ENCODE measurements around the gene LCMT1. TPM values are rescaled to one million over a fixed set of nuclear protein-coding genes. Genes with fewer than 3 reads are reported as not detected.
A peak's percentile ranks its signal among the peaks of the same experiment; 100 is the strongest.

LCMT1 gene
- total and polyA plus RNA-seq, 2 of the 13 experiments (the other 11 are each of a cell fraction or from before 2014, with no cell fraction given): 41.2 to 48.7 TPM

DNA sequence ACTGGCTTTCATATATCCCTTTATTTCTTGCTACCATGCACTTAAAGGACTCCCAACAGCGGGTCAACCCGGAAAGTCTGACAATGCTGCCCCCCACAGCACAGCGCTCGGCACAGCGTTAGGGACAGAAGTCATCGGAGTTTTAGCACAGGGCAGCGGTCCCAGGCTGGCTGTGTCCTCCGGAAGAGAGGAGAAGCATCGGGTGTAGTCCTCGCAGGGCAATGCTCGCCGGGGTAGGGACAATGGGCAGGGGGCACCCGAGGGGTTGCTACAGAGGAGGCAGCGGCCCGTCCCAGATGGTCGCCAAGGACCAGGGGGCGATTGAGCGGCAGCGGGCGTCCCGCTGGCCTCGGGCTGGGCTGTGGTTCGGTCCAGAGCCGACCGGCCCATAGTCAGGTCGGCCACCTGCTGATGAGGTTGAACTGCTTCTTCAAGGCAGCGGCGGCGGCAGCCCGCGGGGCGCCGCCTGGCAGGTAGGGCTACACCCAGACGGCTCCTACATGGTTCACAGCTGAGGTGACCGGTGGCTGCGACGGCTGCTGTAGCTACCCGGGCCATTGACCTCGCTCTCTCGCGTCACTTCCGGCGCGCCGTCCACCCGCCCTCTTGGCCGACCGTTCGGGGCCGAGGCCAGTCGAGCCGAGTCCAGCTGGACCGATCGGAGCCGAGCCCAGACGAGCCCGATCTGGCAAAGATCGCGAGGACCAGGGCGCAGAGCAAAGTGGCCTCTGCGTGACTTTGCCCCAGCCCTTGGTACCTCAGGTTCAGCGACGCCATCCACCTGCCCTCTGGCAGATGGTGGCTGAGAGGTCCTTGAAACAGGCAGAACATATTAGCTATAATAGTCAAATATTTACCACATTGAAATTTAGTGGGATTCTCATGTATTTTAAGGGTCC is 4.7 kb upstream of the LCMT1 start (continued):
- TF ChIP-seq, protein P1, sequence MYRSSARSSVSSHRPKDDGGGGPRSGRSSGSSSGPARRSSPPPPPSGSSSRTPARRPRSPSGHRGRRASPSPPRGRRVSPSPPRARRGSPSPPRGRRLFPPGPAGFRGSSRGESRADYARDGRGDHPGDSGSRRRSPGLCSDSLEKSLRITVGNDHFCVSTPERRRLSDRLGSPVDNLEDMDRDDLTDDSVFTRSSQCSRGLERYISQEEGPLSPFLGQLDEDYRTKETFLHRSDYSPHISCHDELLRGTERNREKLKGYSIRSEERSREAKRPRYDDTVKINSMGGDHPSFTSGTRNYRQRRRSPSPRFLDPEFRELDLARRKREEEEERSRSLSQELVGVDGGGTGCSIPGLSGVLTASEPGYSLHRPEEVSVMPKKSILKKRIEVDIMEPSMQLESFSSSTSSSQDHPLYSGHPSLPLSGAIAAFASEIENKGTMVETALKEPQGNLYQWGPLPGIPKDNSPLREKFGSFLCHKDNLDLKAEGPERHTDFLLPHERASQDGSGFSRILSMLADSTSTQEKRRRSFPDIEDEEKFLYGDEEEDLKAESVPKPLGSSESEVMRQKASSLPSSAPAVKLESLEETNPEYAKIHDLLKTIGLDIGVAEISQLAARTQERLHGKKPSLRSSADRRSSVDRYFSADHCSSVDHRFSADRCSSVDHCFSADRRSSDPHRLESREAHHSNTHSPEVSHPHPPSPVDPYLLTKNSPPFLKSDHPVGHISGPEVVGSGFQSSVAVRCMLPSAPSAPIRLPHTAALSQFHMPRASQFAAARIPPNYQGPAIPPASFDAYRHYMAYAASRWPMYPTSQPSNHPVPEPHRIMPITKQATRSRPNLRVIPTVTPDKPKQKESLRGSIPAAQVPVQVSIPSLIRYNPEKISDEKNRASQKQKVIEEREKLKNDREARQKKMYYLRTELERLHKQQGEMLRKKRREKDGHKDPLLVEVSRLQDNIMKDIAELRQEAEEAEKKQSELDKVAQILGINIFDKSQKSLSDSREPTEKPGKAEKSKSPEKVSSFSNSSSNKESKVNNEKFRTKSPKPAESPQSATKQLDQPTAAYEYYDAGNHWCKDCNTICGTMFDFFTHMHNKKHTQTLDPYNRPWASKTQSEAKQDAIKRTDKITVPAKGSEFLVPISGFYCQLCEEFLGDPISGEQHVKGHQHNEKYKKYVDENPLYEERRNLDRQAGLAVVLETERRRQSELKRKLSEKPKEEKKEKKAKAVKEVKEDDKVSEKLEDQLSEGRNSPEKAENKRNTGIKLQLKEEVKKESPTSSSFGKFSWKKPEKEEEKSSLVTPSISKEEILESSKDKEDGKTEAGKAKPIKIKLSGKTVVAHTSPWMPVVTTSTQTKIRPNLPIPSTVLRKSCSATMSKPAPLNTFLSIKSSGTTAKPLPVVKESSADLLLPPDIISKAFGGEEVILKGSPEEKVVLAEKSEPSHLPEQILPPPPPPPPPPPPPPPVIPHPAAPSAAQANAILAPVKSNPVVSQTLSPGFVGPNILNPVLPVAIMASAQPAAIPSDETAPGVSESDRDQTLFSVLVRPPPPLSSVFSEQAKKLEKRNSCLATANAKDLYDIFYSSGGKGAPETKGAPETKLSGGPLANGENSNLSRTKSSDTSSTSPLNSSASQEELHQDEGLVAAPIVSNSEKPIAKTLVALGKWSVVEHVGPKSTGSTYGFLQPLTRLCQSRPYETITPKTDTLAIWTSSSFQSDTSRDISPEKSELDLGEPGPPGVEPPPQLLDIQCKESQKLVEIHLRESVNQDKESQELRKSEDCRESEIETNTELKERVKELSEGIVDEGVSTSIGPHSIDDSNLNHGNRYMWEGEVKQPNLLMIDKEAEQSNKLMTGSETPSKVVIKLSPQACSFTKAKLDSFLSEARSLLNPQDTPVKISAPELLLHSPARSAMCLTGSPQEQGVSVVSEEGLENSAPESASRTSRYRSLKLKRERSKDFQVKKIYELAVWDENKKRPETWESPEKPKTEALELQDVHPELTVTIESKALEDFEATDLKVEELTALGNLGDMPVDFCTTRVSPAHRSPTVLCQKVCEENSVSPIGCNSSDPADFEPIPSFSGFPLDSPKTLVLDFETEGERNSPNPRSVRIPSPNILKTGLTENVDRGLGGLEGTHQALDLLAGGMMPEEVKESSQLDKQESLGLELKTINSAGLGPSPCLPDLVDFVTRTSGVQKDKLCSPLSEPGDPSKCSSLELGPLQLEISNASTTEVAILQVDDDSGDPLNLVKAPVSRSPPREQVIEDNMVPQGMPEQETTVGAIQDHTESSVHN (CRISPR knock-in tag; IDR thresholded peaks at IDR 0.05): peak; percentile 96; the same call in 1 of the 2 replicates
- peak; percentile 78; the same call in 1 of the 2 replicates for TF ChIP-seq ZNF768 (CRISPR knock-in tag; IDR thresholded peaks at IDR 0.05)
- TF ChIP-seq, protein P2, sequence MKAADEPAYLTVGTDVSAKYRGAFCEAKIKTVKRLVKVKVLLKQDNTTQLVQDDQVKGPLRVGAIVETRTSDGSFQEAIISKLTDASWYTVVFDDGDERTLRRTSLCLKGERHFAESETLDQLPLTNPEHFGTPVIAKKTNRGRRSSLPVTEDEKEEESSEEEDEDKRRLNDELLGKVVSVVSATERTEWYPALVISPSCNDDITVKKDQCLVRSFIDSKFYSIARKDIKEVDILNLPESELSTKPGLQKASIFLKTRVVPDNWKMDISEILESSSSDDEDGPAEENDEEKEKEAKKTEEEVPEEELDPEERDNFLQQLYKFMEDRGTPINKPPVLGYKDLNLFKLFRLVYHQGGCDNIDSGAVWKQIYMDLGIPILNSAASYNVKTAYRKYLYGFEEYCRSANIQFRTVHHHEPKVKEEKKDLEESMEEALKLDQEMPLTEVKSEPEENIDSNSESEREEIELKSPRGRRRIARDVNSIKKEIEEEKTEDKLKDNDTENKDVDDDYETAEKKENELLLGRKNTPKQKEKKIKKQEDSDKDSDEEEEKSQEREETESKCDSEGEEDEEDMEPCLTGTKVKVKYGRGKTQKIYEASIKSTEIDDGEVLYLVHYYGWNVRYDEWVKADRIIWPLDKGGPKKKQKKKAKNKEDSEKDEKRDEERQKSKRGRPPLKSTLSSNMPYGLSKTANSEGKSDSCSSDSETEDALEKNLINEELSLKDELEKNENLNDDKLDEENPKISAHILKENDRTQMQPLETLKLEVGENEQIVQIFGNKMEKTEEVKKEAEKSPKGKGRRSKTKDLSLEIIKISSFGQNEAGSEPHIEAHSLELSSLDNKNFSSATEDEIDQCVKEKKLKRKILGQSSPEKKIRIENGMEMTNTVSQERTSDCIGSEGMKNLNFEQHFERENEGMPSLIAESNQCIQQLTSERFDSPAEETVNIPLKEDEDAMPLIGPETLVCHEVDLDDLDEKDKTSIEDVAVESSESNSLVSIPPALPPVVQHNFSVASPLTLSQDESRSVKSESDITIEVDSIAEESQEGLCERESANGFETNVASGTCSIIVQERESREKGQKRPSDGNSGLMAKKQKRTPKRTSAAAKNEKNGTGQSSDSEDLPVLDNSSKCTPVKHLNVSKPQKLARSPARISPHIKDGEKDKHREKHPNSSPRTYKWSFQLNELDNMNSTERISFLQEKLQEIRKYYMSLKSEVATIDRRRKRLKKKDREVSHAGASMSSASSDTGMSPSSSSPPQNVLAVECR (CRISPR knock-in tag; IDR thresholded peaks at IDR 0.05; ENCODE audit: borderline replicate concordance): peak; percentile 97
- no peak for TF ChIP-seq ADNP (CRISPR knock-in tag; IDR thresholded peaks at IDR 0.05)
- TF ChIP-seq, protein P3, sequence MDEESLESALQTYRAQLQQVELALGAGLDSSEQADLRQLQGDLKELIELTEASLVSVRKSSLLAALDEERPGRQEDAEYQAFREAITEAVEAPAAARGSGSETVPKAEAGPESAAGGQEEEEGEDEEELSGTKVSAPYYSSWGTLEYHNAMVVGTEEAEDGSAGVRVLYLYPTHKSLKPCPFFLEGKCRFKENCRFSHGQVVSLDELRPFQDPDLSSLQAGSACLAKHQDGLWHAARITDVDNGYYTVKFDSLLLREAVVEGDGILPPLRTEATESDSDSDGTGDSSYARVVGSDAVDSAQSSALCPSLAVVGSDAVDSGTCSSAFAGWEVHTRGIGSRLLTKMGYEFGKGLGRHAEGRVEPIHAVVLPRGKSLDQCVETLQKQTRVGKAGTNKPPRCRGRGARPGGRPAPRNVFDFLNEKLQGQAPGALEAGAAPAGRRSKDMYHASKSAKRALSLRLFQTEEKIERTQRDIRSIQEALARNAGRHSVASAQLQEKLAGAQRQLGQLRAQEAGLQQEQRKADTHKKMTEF (CRISPR knock-in tag; IDR thresholded peaks at IDR 0.05): peak; percentile 97
- no peak for TF ChIP-seq ZNF30 (CRISPR knock-in tag; IDR thresholded peaks at IDR 0.05)
- TF ChIP-seq, protein P4, sequence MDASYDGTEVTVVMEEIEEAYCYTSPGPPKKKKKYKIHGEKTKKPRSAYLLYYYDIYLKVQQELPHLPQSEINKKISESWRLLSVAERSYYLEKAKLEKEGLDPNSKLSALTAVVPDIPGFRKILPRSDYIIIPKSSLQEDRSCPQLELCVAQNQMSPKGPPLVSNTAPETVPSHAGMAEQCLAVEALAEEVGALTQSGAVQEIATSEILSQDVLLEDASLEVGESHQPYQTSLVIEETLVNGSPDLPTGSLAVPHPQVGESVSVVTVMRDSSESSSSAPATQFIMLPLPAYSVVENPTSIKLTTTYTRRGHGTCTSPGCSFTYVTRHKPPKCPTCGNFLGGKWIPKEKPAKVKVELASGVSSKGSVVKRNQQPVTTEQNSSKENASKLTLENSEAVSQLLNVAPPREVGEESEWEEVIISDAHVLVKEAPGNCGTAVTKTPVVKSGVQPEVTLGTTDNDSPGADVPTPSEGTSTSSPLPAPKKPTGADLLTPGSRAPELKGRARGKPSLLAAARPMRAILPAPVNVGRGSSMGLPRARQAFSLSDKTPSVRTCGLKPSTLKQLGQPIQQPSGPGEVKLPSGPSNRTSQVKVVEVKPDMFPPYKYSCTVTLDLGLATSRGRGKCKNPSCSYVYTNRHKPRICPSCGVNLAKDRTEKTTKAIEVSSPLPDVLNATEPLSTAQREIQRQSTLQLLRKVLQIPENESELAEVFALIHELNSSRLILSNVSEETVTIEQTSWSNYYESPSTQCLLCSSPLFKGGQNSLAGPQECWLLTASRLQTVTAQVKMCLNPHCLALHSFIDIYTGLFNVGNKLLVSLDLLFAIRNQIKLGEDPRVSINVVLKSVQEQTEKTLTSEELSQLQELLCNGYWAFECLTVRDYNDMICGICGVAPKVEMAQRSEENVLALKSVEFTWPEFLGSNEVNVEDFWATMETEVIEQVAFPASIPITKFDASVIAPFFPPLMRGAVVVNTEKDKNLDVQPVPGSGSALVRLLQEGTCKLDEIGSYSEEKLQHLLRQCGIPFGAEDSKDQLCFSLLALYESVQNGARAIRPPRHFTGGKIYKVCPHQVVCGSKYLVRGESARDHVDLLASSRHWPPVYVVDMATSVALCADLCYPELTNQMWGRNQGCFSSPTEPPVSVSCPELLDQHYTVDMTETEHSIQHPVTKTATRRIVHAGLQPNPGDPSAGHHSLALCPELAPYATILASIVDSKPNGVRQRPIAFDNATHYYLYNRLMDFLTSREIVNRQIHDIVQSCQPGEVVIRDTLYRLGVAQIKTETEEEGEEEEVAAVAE (CRISPR knock-in tag; IDR thresholded peaks at IDR 0.05; ENCODE audit: borderline replicate concordance): peak; percentile 99
- TF ChIP-seq ZNF180 (CRISPR knock-in tag; IDR thresholded peaks at IDR 0.05; ENCODE audit: borderline replicate concordance, low read depth): peak; percentile 78; the same call in 1 of the 2 replicates
